Measurements from ENCODE around the gene POGLUT3.
A peak's percentile ranks its signal among the peaks of the same experiment; 100 is the strongest.

Gene POGLUT3

DNA sequence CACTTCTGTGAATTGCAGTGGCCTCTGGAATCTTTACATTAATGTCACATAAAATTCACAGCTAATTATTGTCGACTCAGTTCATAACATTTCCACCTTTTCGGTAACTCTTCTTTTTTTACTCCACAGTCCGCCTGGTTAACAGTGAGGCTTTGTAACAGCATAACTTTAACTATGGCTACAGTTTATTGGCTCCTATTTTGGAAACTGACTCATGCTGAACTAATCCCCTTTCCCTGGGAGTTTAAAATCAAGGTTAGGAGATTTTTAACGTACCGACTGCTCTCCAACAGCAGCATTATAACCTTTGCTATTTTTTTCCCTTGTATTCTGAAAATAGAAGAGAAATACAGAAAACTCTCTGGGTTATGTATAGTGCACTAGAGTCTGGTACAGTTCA lies 3.2 kb upstream of the POGLUT3 start:
- DNase-seq (ENCODE audit: low read depth in 3 of 3, low spot score in 1 of 3), result no peak

DNA sequence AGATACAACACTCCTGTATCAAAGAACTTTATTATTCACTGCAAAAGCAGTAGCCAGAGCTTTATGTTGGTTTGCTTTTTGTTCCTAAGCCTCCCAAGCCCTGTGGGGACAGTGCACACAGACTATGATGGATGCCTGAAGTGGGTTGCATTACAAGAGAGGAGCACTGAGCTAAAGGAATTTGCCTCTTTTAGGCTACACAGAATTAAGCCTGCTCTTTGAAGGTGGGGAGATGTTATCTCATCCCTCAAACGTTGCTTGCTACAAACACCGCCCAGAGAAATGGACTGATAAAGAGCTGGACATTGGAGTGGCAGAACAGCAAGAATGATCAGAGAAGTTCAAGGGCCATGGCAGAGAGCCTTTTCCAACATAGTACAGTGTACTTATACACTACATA lies 2.5 kb upstream of the POGLUT3 start:
- no peak for DNase-seq (ENCODE audit: low read depth in 3 of 3, low spot score in 1 of 3)

DNA sequence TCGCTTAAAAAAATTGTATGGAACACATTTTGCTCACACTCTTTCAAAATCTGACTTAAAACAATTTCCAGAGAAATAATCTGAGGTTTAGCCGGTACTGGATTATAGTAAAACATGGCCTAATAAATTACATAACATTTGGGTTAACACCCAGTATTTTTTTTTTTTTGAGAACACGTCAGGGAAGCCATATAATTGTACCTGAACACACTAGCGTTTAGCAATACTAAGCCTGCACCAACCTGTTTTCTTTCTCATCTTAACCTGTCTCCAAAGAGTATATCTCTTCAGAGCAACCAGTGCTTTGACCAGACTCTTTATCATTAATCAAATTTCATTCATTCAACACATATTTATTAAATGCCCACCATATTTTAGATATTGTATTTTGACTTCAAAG lies 2.0 kb upstream of the POGLUT3 start:
- DNase-seq (ENCODE audit: low read depth in 3 of 3, low spot score in 1 of 3), result no peak

DNA sequence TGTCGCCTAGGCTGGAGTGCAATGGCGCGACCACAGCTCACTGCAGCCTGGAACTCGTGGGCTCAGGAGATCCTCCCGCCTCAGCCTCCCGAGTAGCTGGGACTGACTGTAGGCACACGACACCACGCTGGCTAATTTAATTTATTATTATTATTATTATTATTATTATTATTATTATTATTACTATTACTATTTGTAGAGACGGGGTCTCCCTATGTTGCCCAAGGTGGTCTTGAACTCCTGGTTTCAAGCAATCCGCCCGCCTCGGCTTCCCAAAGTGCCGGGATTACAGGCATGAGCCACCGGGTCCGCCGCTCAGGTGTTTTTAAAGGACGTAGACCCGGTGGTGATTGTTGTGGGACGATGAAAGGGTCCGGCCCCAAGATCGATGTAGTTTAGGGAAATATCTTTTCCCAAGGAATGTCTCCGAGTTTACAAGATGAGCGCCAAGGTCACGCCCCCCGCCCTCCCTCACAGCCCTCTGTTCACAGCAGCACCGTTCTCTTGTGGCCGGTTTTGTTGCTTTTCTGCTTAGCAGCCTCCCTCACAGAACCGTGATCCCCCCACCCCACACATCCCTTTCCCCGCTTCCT lies 728 bp upstream of the POGLUT3 start:
- no peak for DNase-seq (ENCODE audit: low read depth in 3 of 3, low spot score in 1 of 3)

DNA sequence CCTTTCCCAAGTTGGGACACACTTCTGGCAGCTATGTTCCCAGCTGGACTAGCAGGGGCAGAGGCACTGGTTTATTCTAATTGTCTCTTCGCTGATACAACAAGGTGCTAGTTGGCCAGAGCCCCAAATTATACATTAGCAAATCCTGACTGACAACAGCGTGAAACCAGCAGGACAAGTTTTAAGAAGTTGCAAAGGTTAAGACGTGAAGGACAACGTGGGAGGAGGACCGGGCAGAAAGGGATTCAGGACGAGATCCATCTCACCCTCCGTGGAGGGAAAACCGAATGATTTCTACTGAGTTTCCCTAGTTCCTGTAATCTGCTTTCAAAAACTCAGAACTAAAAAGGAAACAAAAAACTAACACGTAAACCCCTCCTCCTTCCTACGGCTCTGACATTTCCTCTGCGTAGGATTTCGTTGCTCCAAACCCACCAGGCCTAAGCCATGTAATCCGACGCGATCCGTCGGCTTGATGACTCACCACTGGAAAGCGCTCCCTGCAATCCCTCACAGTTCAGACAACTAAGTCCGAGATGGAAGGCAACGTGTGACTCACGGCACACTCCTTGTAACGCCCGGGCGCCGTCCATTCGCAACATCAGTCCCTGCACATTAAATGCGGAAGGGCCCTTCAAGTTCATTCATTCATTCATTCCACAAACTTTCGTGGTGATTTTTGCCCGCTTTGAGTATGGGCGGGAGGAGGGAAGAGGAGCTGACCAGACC lies 703 bp downstream of the POGLUT3 start:
- peak; percentile 17 to 38 (median 21) for DNase-seq (ENCODE audit: low read depth in 3 of 3, low spot score in 1 of 3)

DNA sequence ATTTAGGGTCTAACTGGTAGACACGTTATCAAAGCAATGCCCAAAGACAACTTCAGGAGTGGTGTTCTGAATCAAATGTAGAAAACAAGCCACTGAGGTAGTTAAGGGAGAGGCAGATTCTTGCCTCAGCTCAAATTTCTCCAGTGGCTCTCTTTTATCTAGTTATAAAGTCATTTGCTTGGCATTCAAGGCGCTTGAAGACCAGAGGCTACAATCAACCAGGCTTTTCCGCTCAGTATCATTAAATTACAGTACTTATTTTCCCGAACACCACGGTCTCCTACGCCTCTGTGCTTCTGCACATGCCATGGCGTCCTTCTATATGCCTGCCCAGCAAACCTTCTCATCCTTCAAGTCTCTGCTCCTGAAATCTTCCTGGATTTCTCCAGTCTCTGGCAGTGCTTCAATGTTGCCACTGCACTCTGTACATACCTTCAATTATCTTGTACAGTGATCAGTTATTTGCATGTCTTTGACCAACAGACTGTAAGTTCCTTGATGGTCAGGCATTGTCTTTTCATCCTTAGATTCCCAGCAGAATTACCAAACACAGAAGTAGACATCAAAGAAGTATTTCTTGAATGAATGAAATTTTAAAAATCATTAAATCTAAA lies 1.4 kb downstream of the POGLUT3 start:
- no peak for DNase-seq (ENCODE audit: low read depth in 3 of 3, low spot score in 1 of 3)

DNA sequence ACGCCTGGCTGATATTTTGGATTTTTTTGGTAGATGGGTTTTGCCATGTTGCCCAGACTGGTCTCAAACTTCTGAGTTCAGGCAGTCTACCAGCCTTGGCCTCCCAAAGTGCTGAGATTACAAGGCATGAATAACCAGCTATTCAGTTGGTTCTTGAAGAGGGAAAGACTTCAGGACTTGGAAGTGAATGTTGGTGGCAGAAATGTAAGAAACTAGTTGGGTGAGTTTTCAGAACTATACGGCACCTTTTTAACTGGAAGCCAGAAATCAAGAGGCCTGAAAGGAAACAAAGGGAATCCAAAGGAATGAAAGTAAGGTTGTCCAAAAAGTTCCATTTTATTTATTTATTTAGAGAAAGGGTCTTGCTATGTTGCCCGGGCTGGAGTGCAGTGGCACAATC lies 2.9 kb downstream of the POGLUT3 start:
- no peak for DNase-seq (ENCODE audit: low read depth in 3 of 3, low spot score in 1 of 3)

DNA sequence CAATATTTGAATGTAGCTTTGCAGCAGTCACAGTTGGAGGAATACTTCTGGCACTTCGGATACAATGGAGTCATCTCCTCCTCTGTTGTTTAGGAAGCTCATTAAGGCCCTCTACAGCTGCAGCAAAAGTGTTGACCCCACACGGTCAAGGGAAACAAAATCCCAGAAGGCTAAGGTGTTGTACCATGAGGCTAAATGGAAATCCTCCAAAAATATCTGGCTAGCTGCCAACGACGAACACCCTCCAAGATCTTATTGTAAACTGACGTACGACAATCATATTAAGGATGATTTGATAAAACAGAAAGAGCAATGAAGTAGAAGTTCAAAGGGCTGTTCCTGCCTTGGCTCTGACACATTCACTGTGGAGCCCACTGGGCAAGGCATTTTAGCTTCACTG lies 4.0 kb downstream of the POGLUT3 start:
- no peak for DNase-seq (ENCODE audit: low read depth in 3 of 3, low spot score in 1 of 3)

DNA sequence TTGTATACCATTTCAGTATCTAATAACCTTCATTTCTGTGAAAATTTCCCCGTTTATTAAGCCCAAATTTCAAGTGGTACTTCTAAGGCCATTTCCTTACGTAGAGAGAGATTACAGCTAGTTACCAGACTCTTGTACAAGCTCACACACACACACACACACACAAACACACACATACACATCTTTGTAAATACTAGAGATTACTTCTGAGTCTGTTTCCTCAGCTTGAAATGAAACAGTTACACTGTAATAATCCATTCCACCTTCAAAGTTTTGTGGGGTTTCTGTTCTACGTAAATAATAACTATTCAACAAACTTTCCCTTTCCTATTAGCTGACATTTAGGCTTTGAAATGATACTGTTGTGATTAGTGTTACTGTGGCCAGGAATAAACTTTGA lies 6.2 kb downstream of the POGLUT3 start:
- no peak for DNase-seq (ENCODE audit: low read depth in 3 of 3, low spot score in 1 of 3)

DNA sequence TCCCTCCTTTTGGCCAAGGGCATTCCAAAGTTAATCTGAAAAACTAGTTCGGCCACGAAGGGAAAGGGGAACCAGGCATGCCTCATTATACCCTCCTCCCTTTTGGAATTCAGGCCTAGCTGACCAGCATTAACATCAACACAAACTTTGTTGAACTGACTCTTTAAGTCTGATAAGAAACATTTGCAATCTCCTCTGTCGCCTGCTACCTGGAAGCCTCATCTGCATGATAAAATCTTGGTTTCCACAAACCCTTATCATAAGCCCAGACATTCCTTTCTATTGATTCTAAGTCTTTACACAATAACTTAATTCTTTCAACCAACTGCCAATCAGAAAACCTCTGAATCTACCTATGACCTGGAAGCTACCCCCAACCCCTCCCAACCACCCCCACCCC lies 11.4 kb downstream of the POGLUT3 start:
- no peak for DNase-seq (ENCODE audit: low read depth in 3 of 3, low spot score in 1 of 3)

DNA sequence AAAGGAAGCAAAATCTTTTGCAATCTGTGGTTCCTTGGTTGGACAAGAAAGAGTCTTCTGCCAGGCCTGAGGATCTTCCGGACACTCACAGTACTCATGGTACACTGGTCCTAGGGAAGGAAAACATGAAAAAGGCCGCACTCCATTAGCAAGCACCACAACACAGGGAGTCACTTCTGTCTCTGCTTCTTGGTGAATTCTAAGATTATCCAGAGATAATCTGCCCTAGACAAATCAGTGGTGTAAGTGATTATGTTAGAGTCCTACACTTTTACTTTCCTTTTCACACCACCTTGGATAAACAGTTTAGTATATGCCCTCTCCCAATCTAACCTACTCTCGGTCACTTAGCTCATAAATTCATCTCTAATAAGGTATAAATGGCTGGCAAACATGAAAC lies 11.9 kb downstream of the POGLUT3 start:
- DNase-seq (ENCODE audit: low read depth in 3 of 3, low spot score in 1 of 3), result no peak

DNA sequence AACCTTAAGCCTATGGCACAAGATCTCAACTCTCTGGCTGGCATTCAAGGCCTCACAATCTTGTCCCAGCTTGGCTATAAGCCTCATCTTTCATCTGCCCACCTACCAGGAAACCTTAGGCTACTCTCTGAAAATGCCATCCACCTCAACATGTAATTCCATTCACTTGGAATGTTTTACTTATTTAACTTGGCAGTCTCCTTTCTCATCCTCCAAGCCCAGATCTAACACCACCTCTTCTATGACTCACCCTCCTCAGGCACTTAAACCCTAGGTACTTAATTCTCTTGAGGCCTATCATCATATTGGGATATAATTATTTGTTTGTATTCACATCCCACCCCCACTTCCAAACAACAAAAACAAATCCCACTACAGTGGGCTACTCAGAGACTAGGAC lies 15.0 kb downstream of the POGLUT3 start:
- DNase-seq (ENCODE audit: low read depth in 3 of 3, low spot score in 1 of 3), result no peak

DNA sequence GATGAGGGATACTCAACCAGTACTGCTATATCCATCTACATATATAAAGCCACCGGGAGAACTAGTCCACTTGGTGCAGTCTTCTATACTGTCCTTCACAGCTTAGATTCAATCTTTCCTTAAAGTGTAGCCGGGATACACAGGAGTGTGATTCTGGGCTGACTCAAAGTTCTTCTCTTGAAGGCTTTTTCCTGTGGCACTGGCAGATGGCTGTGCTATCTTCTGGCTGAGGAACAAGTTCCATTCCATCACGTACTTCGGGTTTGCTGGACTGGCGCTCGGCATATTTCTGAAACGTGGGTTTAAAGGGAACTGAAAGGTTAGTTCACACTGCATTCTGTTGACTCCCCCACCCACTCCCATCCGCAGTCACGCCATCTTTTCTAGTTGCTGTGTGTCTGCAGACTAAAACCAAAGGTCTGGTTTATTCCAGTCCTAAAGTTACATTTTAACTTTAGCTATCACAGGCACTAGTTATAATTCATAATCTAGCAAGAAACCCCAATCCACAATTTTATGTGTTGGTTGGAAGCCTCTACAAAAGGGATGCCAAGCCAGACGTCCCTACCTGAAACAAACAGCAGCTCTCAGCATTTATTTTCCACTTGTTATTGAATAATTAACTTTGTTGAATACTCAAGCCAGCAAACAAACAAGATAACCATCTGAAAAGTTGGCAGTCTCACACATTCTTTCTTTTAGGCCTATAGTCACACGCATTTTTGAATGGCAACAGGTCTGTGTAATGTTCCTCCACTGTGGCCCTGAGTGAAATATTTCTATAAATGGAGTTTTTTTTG lies 23.3 kb downstream of the POGLUT3 start:
- no peak for DNase-seq (ENCODE audit: low read depth in 3 of 3, low spot score in 1 of 3)

DNA sequence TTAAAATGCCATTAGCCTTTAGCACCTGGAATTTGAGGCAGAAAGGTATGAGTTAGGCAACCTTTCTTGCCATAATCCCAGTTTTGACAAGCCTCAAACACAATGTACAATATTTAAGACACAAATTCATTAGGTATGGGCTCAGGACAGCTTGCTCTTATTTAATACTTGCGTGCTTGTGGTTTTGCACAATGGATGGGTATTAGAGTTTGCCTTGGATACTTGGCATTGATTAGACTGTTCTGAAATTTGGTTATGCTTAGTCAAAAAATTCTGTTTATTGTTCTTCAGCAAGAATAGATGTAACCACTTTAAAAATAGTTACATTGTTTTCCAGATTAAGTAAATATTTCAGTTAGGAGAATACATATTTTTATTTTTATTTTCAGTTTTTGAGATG lies 25.5 kb downstream of the POGLUT3 start:
- no peak for DNase-seq (ENCODE audit: low read depth in 3 of 3, low spot score in 1 of 3)

DNA sequence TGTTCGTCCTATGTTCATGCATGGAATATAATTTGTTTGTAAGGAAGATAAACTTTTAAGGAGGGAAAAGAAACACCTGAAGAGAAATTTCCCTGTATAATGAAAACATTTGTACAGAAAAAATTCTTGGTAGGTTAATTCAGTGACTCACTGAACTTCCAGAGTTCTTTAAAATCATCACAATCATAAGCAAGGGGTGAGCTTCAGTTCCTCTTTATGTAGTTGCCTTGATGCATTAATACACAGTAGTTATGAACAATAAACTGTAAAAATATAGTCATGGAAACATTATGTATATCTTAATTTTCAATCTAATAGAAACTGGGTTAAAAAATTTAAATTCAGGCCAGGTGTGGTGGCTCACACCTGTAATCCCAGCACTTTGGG lies 29.7 kb downstream of the POGLUT3 start:
- DNase-seq (ENCODE audit: low read depth in 3 of 3, low spot score in 1 of 3), result no peak

DNA sequence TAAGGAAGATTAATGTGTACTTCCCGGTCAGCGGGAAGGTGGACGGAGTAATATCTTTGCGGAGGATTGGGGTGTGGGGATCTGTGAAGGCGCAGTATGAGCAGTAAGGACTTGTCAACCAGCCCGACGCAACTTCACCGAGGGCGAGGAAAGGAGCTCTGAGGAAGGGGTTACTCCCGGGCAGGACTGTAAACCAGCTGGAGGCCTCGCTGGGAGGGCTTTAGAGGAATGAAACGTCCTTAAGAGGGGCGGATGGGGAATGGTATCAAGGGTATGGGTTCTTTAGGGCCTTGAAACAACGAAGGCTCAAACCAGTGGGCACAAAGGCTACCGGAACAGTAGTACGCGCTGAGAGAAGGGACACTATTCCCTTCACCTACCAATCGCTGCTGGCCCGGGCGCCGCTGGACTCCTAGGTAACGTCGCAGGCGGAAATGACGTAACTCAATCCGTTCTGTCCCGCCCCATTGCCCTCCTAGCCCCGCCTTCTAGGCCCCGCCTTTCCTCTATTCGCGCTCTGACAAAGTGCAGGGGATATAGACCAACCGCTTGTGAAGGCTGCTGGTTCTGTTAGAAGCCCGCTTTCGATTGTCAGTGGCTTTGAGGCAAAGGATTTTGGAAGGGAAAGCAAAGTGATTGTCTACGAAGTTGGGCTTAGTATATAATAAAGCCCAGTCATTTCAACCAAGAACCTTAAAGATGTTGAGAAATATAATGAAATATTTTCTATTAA lies 30.9 kb downstream of the POGLUT3 start, which contains the start of gene C11orf65:
Gene C11orf65, minus strand, starts transcription at position 439 of the 733 bp plus-strand sequence. CDS start 5,970 bp downstream, outside the sequence.
- DNase-seq (ENCODE audit: low read depth in 3 of 3, low spot score in 1 of 3), result peak; percentile 86 to 90 (median 88)

DNA sequence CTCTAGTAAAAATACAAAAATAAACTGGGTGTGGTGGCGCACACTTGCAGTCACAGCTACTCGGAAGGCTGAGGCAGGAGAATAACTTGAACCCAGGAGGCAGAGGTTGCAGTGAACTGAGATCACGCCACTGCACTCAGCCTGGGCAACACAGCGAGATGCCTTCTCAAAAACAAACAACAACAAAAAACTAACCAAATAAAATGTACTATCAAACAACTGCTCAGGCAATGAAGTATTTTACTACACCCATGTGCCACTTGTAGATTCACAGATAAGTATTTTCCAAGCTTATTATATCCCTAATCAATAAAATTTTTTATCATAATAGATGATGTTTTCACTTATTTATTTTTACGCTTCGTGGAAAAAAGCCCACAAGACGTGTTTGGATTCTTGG lies 31.8 kb downstream of the POGLUT3 start:
- DNase-seq (ENCODE audit: low read depth in 3 of 3, low spot score in 1 of 3), result no peak

DNA sequence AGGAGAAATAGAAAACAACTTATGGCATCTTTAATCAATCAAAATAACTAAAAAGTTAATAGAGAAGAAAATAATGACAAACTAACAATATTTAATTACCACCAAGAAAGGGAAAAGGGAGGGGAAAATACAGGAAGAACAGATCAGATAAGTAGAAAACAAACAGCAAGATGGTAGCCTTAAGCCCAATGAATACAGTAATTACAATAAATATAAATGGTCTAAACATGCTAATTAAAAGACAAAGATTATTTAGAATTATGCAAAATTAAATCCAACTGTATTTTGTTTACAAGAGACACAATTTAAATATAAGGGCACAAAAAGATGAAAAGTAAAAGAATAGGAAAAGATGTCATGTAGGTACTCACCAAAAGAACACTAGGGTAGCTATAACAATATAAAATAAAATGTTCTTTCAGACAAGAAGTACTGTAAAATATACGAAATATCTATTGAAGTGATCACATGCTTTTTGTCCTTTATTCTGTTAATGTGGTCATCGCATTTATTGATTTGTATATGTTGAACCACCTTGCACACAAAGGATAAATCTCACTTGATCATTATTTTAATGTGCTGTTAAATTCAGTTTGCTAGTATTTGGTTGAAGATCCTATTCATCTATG lies 44.9 kb downstream of the POGLUT3 start:
- no peak for DNase-seq (ENCODE audit: low read depth in 3 of 3, low spot score in 1 of 3)

Measured in stimulated activated CD4-positive, alpha-beta T cell treated with anti-CD3 and anti-CD28 coated beads, TNF-alpha, amount 100 ng/mL, for 1 hour (primary cell).